IMR-90 (cell line): Measurements from ENCODE around the gene RHBDD1. TPM values are rescaled to one million over a fixed set of nuclear protein-coding genes. Genes with fewer than 3 reads are reported as not detected.

Experiments used
- ATAC-seq: fragments of 200-7000 bp; cut with Tn5 transposase; 2 replicates; pipeline ENCODE4 v1.9.1; 2020; ENCODE audit warnings: low read depth, mild to moderate bottlenecking, moderate library complexity
- BruUV-seq: library from RNA; stranded (reverse); fragments of 400-500 nt; replicated peaks from 2 replicates; lab custom pipeline; 2021; lab: Mats Ljungman, UMichigan
- CTCF ChIA-PET: fragments of 300-600 bp; formaldehyde crosslinking; extraction: SDS; loops from one replicate; lab custom pipeline; 2021; ENCODE audit warnings: antibody characterized with exemption; lab: Yijun Ruan, JAX
- POLR2A ChIA-PET: fragments of 300-600 bp; sonication (Branson Sonifier 250); formaldehyde crosslinking; loops from one replicate; lab custom pipeline; 2022; ENCODE audit warnings: antibody characterized with exemption; ENCODE audit not compliant: unreplicated experiment; lab: Charles Lee
- DNase-seq: peaks from one replicate; pipeline ENCODE4 v3.0.0; 2013
- H2AFZ ChIP-seq: replicated peaks from 2 replicates; pipeline ENCODE3; 2013; ENCODE audit warnings: low read length, mild to moderate bottlenecking; ENCODE audit not compliant: poor library complexity
- H2AK5ac ChIP-seq: 2 replicates; pipeline ENCODE4 v1.6.1; 2013; ENCODE audit warnings: low read depth, low read length, inconsistent platforms
- H2AK9ac ChIP-seq: replicated peaks from 2 replicates; pipeline ENCODE3; 2013; ENCODE audit warnings: mild to moderate bottlenecking, low read depth, low read length, moderate library complexity; ENCODE audit not compliant: poor library complexity
- H2BK120ac ChIP-seq: 2 replicates; pipeline ENCODE4 v1.6.1; 2013; ENCODE audit warnings: low read depth, low read length, inconsistent platforms
- H2BK15ac ChIP-seq: 3 replicates; pipeline ENCODE4 v1.6.1; 2013; ENCODE audit warnings: low read depth, low read length, inconsistent platforms
- H2BK20ac ChIP-seq: 2 replicates; pipeline ENCODE4 v1.6.1; 2013; ENCODE audit warnings: low read depth, mild to moderate bottlenecking, inconsistent platforms, low read length, moderate library complexity
- H2BK5ac ChIP-seq: 2 replicates; pipeline ENCODE4 v1.6.1; 2013; ENCODE audit warnings: mild to moderate bottlenecking, low read depth, low read length, inconsistent platforms; ENCODE audit not compliant: poor library complexity, severe bottlenecking
- H3K14ac ChIP-seq: replicated peaks from 2 replicates; pipeline ENCODE4 v1.6.1; 2013; ENCODE audit warnings: low read depth, low read length, inconsistent platforms
- H3K18ac ChIP-seq: 2 replicates; pipeline ENCODE4 v1.6.1; 2013; ENCODE audit warnings: low read depth, low read length, control low read depth
- H3K23ac ChIP-seq: 2 replicates; pipeline ENCODE4 v1.6.1; 2013; ENCODE audit warnings: low read depth, low read length, inconsistent platforms
- H3K27ac ChIP-seq: 2 replicates; pipeline ENCODE4 v1.5.1; 2013; ENCODE audit warnings: mild to moderate bottlenecking, control low read depth, low read length; ENCODE audit not compliant: insufficient read depth
- H3K27me3 ChIP-seq: 2 replicates; pipeline ENCODE4 v1.6.1; 2013; ENCODE audit warnings: low read length; ENCODE audit not compliant: control insufficient read depth, insufficient read depth
- H3K36me3 ChIP-seq: 2 replicates; pipeline ENCODE4 v1.6.1; 2013; ENCODE audit warnings: low read length, mixed read lengths; ENCODE audit not compliant: control insufficient read depth, insufficient read depth
- H3K4ac ChIP-seq: 2 replicates; pipeline ENCODE4 v1.6.1; 2013; ENCODE audit warnings: low read depth, low read length, inconsistent platforms
- H3K4me1 ChIP-seq: 2 replicates; pipeline ENCODE4 v1.6.1; 2013; ENCODE audit warnings: low read length, mixed read lengths; ENCODE audit not compliant: control insufficient read depth, insufficient read depth
- H3K4me2 ChIP-seq: 2 replicates; pipeline ENCODE4 v1.6.1; 2013; ENCODE audit warnings: low read depth, mild to moderate bottlenecking, control low read depth, low read length, moderate library complexity
- H3K4me3 ChIP-seq: 2 replicates; pipeline ENCODE4 v1.5.1; 2013; ENCODE audit warnings: low read depth, mild to moderate bottlenecking, control low read depth, low read length, moderate library complexity; ENCODE audit not compliant: insufficient read depth
- H3K56ac ChIP-seq: 2 replicates; pipeline ENCODE4 v1.6.1; 2013; ENCODE audit warnings: low read length, inconsistent platforms; ENCODE audit not compliant: insufficient read depth; ENCODE audit errors: extremely low read depth
- H3K79me1 ChIP-seq, 2 experiments: 2 replicates each; pipeline ENCODE4 v1.6.1; 2013; ENCODE audit warnings: low read length in 2 of 2, inconsistent platforms in 1 of 2, low read depth in 1 of 2
- H3K9ac ChIP-seq: 2 replicates; pipeline ENCODE4 v1.6.1; 2013; ENCODE audit warnings: low read depth, low read length, control low read depth
- H3K9me1 ChIP-seq: 2 replicates; pipeline ENCODE4 v1.6.1; 2013; ENCODE audit warnings: low read length, inconsistent platforms; ENCODE audit not compliant: insufficient read depth
- H3K9me3 ChIP-seq: 2 replicates; pipeline ENCODE4 v1.6.1; 2013; ENCODE audit warnings: low read length; ENCODE audit not compliant: control insufficient read depth, insufficient read depth
- H4K20me1 ChIP-seq: 2 replicates; pipeline ENCODE4 v1.6.1; 2013; ENCODE audit warnings: low read length, inconsistent platforms; ENCODE audit not compliant: insufficient read depth
- H4K5ac ChIP-seq: 2 replicates; pipeline ENCODE4 v1.6.1; 2013; ENCODE audit warnings: mild to moderate bottlenecking, low read depth, low read length, control low read depth
- H4K8ac ChIP-seq, 2 experiments: 2 replicates each; pipeline ENCODE4 v1.6.1; 2013; ENCODE audit warnings: low read depth in 2 of 2, low read length in 2 of 2, control low read depth in 1 of 2, inconsistent platforms in 1 of 2
- H4K91ac ChIP-seq: 2 replicates; pipeline ENCODE4 v1.6.1; 2013; ENCODE audit warnings: low read depth, low read length, inconsistent platforms; ENCODE audit not compliant: insufficient read depth
- CEBPB ChIP-seq: IDR thresholded peaks from 2 replicates; pipeline ENCODE4 v1.6.1; 2012; ENCODE audit warnings: low read depth, low read length, improper control_type of control experiment
- CHD1 ChIP-seq: IDR thresholded peaks from 2 replicates; pipeline ENCODE4 v1.6.1; 2012; ENCODE audit warnings: low read depth, low read length, improper control_type of control experiment
- ELK1 ChIP-seq: fragments of 150-350 bp; IDR thresholded peaks from 2 replicates; pipeline ENCODE4 v1.6.1; 2016; ENCODE audit warnings: low read depth, mild to moderate bottlenecking, low read length, moderate library complexity, borderline replicate concordance
- MAFK ChIP-seq: IDR thresholded peaks from 2 replicates; pipeline ENCODE4 v1.6.1; 2012; ENCODE audit warnings: low read depth, low read length, improper control_type of control experiment
- MAZ ChIP-seq: IDR thresholded peaks from 2 replicates; pipeline ENCODE4 v1.6.1; 2012; ENCODE audit warnings: low read depth, mild to moderate bottlenecking, low read length, improper control_type of control experiment, moderate library complexity, borderline replicate concordance
- NFE2L2 ChIP-seq: fragments of 150-350 bp; IDR thresholded peaks from 2 replicates; pipeline ENCODE4 v1.6.1; 2016; ENCODE audit warnings: low read depth, mild to moderate bottlenecking, low read length
- RFX5 ChIP-seq: IDR thresholded peaks from 2 replicates; pipeline ENCODE4 v1.8.0; 2012; ENCODE audit warnings: low read depth, mild to moderate bottlenecking, low read length, moderate library complexity
- USF2 ChIP-seq: fragments of 150-350 bp; IDR thresholded peaks from 2 replicates; pipeline ENCODE4 v1.6.1; 2017; ENCODE audit warnings: mild to moderate bottlenecking, antibody characterized with exemption, low read length, low read depth
- WGBS, 2 experiments: methylation state at CpG; one replicate each; pipeline versions ENCODE4 v1.1.5 to v1.1.7; 2013; ENCODE audit warnings: missing lambda C conversion rate in 2 of 2; ENCODE audit not compliant: insufficient read length in 1 of 2; ENCODE audit errors: extremely low coverage in 2 of 2; 5-methylcytosine and 5-hydroxymethylcytosine counted together
- dilution Hi-C: fragments of 300-500 bp; cut with HindIII; formaldehyde crosslinking; loops from one replicate; pipeline ENCODE4 v1.14.3; 2018; ENCODE audit warnings: low sequenced_read_pairs; ENCODE audit not compliant: unreplicated experiment
- in situ Hi-C: fragments of 300-500 bp; cut with MboI; formaldehyde crosslinking; loops from 3 replicates; pipeline ENCODE4 v1.14.3; 2019; ENCODE audit warnings: low sequenced_read_pairs, inconsistent platforms, mixed read lengths
- intact Hi-C: fragments of 100-400 bp; cut with micrococcal nuclease; formaldehyde crosslinking; loops from 2 replicates; pipeline ENCODE4 v1.10.0; 2022
- polyA plus RNA-seq, 3 experiments: library from polyadenylated mRNA; depleted of rRNA; stranded (reverse); fragments of >200 nt; gene quantifications; 2 replicates each; pipeline ENCODE4 v1.2.3, GENCODE V29; 2012; ENCODE audit warnings: low replicate concordance in 1 of 3
- total RNA-seq: library from RNA; depleted of rRNA; stranded (reverse); fragments of >200 nt; gene quantifications from 2 replicates; pipeline ENCODE4 v1.2.3, GENCODE V29; 2012

The RHBDD1 gene
- total and polyA plus RNA-seq, 2 of the 4 experiments (the other 2 are of a cell fraction): 9.7 to 14.0 TPM

- peaks cover 1% of the 10 kb centered on the region; the same call in 1 of the 2 replicates for H3K9me3 ChIP-seq
- no peak overlapping the region for H2AFZ ChIP-seq
- no TSS peak for BruUV-seq
- intact Hi-C loops: no loop called here
- no peak overlapping the region for H3K14ac ChIP-seq
- no peak overlapping the region for H2AK5ac ChIP-seq
- no peak overlapping the region for H2BK20ac ChIP-seq
- no peak overlapping the region for H2BK120ac ChIP-seq
- H4K5ac ChIP-seq: no peak overlapping the region
- H3K4ac ChIP-seq: no peak overlapping the region
- no peaks in the 10 kb centered on the region for H3K9me1 ChIP-seq
- no peaks in the 10 kb centered on the region for H4K20me1 ChIP-seq
- 63% methylated on average over 5 of the region's 9 CpGs; no CpG with 5 or more reads in 1 of the 2 experiments for WGBS, 2 experiments
- H3K27me3 ChIP-seq: no peaks in the 10 kb centered on the region
- no peaks in the 10 kb centered on the region for H3K4me1 ChIP-seq
- H2BK15ac ChIP-seq: no peak overlapping the region
- no peaks in the 10 kb centered on the region for H3K36me3 ChIP-seq
- DNase-seq: no peak
- CTCF ChIA-PET: no interaction called here
- no peak overlapping the region for H2AK9ac ChIP-seq
- H3K4me3 ChIP-seq: no peak overlapping the region
- H3K18ac ChIP-seq: no peak overlapping the region
- H3K27ac ChIP-seq: no peak overlapping the region
- TF ChIP-seq RFX5 (no peak), USF2 (no peak), NFE2L2 (no peak), MAFK (no peak), MAZ (no peak), CEBPB (no peak), ELK1 (no peak), CHD1 (no peak)
- in situ Hi-C loops: no loop called here
- H4K8ac ChIP-seq: no peak overlapping the region
- H3K79me1 ChIP-seq: no peaks in the 10 kb centered on the region
- no peak for ATAC-seq
- no peak overlapping the region for H3K9ac ChIP-seq
- no peak overlapping the region for H4K91ac ChIP-seq
- dilution Hi-C loops: no loop called here
- H3K23ac ChIP-seq: no peak overlapping the region
- H3K4me2 ChIP-seq: no peak overlapping the region
- no peak overlapping the region for H3K56ac ChIP-seq
- POLR2A ChIA-PET: no interaction called here
- H2BK5ac ChIP-seq: no peak overlapping the region
Measured at GRCh38 chr2:227013330-227013729, 177.5 kb downstream of the RHBDD1 start.
